Endothelial cell of umbilical vein (primary cell): Measurements from ENCODE around the gene DPF3.

Experiments
- EZH2 ChIP-seq: IDR thresholded peaks from 2 replicates; pipeline ENCODE4 v1.6.1; 2012; ENCODE audit warnings: borderline replicate concordance, low read depth, mild to moderate bottlenecking, moderate library complexity, low read length, inconsistent platforms; ENCODE audit not compliant: severe bottlenecking
- JUN ChIP-seq: IDR thresholded peaks from 2 replicates; pipeline ENCODE4 v1.6.1; 2011; ENCODE audit warnings: borderline replicate concordance, low read depth; ENCODE audit not compliant: insufficient read length, insufficient read depth
- POLR2A ChIP-seq: IDR thresholded peaks from 2 replicates; pipeline ENCODE4 v1.6.1; 2012; ENCODE audit warnings: low read depth, mild to moderate bottlenecking, control low read depth, low read length
- TF ChIP-seq, protein P1 (sequence below), 2 donors: IDR thresholded peaks; 1 replicate in 1 of 2; 2 replicates in 1 of 2; pipeline ENCODE4 v1.5.1; 2011; ENCODE audit warnings: low read length in 2 of 2, mild to moderate bottlenecking in 2 of 2, moderate library complexity in 2 of 2, control low read depth in 1 of 2, inconsistent platforms in 1 of 2, low read depth in 1 of 2; ENCODE audit not compliant: insufficient read depth in 1 of 2; ENCODE audit errors: extremely low read depth in 1 of 2
- TF ChIP-seq, protein P2 (sequence below): IDR thresholded peaks from 2 replicates; pipeline ENCODE4 v1.6.1; 2011; ENCODE audit not compliant: insufficient read depth, insufficient read length

DNA sequence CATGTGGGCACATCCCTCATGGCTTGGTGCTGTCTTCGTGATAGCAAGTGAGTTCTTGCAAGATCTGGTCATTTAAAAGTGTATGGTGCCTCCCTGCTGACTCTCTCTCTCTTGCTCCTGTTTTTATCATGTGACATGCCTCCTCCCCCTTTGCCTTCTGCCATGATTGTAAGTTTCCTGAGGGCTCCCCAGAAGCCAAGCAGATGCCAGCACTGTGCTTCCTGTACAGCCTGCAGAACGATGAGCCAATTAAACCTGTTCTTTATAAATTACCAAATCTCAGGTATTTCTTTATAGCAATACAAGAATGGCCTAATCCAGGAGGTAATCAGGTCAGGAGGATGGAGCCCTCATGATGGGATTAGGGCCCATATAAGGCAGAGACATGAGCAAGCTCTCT, 116.3 kb downstream of the DPF3 start:
- TF ChIP-seq, protein P1, sequence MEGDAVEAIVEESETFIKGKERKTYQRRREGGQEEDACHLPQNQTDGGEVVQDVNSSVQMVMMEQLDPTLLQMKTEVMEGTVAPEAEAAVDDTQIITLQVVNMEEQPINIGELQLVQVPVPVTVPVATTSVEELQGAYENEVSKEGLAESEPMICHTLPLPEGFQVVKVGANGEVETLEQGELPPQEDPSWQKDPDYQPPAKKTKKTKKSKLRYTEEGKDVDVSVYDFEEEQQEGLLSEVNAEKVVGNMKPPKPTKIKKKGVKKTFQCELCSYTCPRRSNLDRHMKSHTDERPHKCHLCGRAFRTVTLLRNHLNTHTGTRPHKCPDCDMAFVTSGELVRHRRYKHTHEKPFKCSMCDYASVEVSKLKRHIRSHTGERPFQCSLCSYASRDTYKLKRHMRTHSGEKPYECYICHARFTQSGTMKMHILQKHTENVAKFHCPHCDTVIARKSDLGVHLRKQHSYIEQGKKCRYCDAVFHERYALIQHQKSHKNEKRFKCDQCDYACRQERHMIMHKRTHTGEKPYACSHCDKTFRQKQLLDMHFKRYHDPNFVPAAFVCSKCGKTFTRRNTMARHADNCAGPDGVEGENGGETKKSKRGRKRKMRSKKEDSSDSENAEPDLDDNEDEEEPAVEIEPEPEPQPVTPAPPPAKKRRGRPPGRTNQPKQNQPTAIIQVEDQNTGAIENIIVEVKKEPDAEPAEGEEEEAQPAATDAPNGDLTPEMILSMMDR (IDR thresholded peaks at IDR 0.05; ENCODE audit: extremely low read depth in 1 of 2, insufficient read depth in 1 of 2, low read depth in 1 of 2, low read length in 2 of 2): no peak
- TF ChIP-seq JUN: no peak
- TF ChIP-seq, protein P2, sequence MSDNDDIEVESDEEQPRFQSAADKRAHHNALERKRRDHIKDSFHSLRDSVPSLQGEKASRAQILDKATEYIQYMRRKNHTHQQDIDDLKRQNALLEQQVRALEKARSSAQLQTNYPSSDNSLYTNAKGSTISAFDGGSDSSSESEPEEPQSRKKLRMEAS: no peak
- TF ChIP-seq POLR2A: no peak
- no peak for TF ChIP-seq EZH2
